8988T (cell line): ENCODE results near the gene POLR2J.
"Not testable (repeated sequence)": the region's sequence is repeated elsewhere in the genome, so short reads cannot be mapped to it uniquely, and the experiment has no call there.

Experiments
- DNase-seq: peaks from one replicate; pipeline ENCODE4 v3.0.0; 2011

Gene POLR2J

DNA sequence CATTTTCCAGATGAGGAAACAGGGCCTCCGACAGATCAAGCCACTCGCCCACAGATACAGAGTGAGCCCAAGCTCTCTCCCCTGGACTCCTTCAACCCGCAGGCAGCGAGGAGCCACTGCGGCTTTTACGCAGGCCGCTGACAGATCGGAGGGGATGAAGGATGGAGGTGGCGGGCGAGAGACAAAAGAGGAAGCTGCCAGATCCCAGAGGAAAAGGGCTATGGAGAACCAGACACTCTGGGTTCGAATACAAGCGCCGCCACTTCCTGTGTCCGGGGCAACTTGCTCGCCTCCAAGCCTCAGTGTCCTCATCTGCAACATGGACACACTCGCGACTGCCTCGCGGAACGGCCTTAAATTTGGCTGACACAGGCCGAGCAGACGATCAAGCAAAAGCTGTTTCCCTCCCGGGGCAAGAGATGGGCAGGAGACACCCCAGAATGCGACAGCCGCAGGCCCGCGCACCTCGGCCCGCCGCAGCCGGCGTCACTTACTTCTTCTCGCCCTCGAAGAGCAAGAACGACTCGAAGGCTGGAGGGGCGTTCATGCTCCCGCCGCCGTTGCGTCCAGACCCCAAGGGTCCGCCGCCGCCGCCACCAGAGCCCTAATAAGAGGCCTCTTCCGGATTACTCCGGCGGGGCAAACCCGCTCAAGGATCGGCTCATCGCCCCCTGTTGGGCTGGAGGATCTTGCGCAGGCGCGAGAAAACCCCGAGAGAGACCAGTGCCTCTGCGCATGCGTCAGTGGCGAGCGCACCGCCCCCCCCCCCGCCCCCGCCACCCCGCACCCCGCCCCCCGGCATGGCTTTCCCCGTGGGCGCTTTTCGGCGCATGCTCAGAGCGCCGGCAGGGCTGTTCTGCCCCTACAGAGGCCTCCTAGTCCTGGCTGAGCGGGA is at the start of gene POLR2J:
Gene POLR2J, minus strand, starts transcription at position 609 of the 895 bp plus-strand sequence. Its CDS starts 62 bp downstream, at position 547.
- not testable (repeated sequence) for DNase-seq

DNA sequence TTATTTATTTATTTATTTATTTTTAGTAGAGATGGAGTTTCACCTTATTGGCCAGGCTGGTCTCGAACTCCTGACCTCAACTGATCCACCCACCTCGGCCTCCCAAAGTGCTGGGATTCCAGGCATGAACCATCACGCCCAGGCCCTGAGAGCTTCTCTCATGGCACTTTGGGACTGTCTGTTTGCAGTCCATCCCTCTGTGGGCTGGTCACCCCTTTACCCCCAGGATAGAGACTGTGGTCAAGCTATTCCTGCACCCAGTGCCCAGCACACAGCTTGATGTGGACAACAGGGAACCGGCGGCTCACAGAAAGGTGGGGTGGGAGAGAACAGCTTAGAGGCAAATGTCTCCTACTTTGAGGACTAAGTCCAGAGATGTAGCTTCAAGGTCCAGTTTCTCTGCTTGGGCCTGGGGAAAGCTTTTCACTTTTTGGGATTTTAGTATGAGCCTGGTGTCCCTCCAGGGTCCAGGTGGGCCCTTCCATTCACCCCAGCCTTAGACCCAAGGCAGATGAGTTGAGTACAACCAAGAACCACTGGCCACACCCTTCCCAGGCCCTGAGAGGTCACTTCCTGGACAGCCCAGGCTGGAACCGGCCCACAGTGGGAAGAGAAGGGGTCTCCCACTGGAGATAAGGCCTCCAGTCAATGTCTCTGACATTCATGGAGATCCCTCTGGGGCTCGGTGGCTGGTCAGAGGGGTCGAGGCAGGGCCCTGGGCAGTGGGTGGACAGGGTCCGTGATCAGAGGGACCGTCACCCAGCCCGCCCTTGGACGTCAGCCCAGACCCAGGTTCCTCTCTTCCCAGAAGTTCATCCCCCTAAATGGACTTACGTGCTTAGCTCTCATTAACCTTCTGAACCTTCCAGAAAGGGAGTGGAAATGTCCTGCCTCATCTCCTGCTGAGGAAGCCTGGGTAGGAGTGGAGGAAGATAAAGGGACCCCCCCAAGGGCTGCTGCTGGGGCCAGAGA is 49.4 kb upstream of the POLR2J start:
- DNase-seq = not testable (repeated sequence)

DNA sequence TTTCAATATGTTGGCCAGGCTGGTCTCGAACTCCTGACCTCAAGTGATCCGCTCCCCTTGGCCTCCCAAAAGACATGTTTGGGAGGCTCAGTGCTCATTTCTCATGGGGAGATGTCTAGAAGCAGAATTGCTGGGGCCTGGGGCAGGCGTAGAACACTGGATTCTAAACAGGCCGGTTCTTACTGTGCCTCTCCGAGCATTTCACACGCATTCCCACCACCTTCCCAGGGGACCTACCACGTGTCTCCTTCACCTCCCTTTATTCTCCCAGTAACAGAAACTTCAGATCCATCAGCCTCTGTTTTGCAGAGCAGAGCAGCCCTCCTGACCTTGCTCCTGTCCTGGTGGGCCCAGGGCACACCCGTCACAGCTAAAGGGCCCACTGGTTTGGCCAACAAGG is 48.5 kb upstream of the POLR2J start:
- not testable (repeated sequence) for DNase-seq

DNA sequence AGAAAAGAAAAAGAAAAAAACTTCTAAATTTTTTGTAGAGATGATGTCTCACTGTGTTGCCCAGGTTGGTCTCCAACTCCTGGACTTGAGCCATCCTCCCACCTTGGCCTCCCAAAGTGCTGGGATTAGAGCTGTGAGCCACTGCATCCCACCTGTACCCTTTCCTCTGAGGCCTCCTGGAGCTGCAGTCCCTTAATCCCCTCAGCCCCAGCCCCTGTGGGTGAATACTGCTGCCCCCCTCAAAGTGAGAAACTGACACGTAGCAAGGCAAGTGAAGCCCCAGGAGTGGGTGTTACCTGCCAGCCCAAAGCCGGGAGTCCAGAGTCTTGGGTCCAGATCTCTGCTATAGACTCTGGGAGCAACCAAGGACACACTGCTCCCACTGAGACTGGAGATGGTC is 46.1 kb upstream of the POLR2J start:
- not testable (repeated sequence) for DNase-seq

DNA sequence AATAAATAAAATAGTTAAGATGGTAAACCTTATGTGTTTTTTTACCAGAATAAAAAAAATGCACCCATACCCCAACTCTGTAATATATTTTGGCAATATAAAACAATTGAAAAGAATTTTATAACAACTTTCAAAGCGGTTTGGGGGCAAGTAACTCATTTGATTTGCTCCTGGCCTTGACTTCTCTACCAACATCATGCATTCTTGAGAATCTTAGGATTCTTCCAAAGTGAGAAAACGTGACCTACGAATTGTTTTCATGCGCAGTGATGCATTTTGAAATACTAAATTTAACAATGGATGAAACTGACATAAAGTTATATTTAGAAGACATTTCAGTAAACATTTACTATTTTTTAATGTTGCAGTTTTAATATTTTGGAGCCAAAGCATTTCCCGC is 42.1 kb upstream of the POLR2J start:
- DNase-seq = not testable (repeated sequence)

DNA sequence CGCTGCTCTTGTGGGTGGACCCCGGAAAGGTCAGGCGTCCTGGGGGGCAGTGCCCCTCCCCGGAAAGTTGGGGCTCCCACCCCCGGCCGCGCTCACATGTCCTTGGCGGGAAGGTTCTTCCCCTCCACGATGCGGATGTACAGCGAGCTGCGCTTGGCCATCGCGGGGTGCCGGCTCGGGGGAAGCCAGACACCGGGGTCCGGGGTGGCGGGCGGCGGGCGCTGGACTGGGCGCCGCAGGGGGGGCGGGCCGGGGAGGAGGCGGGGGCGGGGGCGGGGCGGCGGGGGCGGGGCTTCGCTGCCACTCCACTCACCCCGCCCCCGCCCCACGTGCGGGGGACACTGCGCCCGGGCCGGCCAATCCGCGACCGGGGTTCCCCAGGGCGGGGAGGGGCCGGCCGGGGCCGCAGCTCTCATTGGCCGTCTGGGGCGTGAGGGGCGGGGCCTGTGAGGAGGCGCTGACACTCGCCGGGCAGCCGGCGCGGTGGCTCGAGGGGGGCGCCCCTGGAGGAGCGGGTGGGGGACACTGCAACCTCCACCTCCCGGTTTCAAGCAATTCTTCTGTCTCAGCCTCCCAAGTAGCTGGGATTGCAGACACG is 38.9 kb upstream of the POLR2J start, which contains the start of gene RASA4B:
Gene RASA4B, minus strand, starts transcription at position 228 of the 598 bp plus-strand sequence. Its CDS starts 67 bp downstream, at position 161.
- DNase-seq = not testable (repeated sequence)

DNA sequence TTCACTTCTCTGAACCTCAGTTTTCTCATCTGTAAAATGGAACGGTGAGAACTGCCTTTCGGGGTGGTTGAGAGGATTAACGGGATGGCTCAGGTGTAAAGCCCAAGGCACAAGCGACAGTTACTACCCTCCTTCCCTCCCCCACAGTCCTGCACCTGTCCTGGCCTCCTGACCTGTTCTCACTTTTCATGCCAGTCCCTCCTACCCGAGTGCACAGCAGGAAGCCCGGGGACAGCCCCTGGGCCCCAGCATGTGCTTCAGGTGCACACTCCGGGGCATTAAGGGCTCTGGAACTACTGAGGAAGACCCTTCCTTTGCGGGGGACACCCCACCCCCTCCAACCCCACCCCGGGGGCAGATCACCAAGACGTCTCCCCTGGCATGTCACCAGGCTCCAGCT is 38.2 kb upstream of the POLR2J start:
- DNase-seq = not testable (repeated sequence)

DNA sequence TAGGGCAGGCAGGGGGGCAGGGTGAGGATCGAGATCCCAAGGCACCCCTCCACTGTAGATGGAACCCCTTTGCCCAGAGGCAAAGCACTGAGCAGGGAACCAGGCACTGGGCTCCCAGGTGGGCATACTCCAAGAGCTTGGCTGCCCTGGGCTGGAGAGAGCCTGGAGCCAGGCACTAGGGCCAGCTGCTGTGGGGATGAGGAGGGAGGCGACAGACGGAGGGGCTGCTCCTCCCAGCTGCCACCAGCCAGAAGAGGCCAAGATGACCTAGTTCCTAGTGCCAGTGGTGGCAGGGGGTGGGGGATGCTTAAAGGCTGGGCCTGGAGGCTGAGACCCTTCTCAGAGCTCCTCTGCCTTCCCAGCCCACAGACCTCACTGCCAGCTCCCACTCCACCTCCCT is 37.2 kb upstream of the POLR2J start:
- not testable (repeated sequence) for DNase-seq

DNA sequence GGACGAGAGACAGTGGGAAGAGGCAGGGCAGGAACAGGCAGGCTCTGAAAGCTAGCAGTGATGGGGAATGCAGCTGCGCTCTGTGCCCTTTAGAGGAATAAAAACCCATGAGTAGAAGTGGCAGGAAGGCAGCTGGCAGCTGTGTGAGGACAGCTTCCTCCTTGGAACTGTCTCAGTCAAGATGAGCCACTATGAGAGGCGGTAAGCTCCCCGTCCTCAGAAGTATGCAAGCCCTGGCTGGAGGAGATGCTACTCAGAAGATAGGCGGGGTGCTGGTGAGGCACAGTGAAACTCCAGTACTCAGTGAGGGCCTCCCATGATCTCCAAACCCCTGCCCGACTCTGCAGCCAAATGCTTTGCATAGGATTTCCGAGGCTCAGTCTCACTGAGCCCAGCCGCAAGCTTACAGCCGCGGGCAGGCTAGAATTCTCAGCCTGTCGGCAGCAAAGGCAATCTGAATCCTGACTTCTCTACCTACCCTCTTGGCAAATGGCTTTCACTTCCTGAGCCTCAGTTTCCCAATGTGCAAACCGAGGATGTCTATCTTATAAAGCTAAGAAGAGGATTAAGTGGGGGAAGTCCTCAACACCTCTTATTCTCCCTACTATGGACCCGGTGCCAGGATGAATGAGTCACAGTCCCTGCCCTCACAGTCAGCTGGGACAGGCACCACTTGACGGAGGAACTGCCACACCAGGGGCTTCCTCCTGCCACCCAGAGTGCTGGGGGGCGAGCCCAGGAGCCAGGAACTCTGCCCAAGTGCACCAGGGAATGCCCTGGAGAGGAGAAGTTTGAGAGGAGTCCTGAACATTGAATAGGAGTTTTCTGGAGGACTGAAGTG is 36.4 kb upstream of the POLR2J start:
- DNase-seq = not testable (repeated sequence)

DNA sequence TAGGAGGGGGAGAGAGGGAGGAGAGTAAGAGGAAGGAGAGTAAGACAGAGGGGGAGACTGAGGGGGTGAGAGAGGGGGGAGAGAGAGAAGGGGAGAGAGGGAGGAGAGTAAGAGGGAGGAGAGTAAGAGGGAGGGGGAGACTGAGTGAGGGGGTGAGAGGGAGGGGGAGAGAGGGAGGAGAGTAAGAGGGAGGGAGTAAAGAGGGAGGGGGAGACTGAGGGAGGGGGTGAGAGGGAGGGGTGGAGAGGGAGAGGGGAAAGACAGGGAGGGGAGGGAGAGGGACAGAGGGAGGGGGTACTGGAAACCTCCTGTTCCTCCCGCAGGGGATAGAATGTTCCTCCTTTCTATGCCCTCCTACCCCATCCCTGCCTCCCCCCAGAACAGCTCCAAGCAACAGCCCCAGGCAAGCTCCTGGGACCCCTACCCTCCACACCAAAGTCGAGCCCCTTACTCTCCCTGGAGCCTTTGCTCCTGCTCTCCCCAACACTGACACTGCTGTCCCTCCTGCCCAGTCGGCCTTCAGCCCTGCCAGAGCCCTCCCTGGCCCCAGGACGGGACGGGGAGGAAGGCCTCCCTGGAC is 34.0 kb upstream of the POLR2J start:
- DNase-seq = not testable (repeated sequence)

DNA sequence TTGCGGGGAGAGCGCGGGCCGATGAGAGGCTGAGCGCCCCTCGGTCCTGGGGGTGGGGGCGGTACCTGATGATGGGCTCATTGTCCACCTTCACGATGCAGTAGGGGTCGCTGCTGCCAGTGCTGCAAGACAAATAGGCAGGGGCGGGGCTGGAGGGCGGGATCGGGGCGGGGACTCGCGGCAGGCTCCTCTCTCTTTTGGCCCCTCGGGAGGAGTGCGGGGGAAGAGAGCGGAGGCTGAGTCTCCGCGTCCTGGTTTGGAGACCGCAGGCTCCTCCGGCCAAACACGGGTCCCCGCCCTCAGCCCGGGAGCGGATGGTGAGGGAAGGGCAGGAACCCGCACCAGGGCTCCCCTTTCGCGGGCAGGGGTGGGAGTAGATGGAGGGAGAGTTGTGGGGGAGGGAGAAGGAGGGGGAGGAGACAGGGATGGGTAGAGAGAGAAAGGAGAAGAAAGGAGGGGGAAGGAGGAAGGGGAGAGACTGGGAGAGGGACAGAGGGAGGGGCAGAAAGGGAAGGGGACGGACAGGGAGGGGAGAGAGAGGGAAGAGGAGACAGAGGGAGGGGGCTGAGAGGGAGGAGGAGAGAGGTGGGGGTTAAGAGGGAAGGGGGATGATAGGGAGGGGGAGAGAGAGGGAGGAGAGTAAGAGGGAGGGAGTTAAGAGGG is 33.3 kb upstream of the POLR2J start:
- not testable (repeated sequence) for DNase-seq

DNA sequence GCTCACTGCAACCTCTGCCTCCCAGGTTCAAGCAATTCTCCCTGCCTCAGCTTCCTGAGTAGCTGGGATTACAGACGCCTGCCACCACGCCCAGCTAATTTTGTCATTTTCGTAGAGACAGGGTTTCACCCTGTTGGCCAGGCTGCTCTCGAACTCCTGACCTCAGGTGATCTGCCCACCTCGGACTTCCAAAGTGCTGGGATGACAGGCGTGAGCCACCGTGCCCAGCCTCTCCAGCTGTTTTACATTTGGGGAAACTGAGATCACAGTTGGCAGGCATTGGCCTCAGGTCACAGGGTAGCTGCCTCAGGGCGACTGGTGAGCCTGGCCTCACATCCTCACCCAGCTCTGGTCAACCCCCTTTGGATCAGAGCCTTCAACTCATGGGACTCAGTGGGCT is 31.9 kb upstream of the POLR2J start:
- DNase-seq = not testable (repeated sequence)

DNA sequence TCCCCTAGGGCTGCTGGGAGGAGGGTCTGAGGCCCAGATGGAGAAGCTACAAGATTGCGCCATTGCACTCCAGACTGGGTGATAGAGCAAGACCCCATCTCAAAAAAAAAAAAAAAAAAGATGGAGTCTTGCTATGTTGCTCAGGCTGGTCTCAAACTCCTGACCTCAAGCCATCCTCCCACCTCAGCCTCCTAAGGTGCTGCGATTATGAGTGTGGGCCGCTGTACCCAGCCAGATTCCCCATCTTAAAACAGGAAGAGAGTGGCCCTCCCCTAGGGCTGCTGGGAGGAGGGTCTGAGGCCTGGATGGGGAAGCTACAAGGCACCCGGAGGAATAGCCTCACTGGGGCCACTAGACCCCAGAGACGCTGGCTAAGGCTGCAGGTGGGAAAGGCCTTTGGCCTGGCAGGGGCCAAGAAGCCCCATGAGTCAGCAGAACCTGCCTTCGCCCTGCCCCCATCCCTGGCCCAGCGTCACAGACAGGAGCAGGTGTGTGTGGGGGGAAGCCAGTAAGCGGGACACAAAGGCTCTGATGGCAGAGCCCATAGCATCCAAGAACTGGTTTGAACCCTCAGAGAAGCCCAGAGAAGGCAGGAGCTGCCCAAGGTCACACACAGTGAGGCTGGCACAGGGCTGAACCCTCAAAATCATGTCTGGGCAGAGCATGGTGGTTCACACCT is 28.8 kb upstream of the POLR2J start:
- DNase-seq = not testable (repeated sequence)

DNA sequence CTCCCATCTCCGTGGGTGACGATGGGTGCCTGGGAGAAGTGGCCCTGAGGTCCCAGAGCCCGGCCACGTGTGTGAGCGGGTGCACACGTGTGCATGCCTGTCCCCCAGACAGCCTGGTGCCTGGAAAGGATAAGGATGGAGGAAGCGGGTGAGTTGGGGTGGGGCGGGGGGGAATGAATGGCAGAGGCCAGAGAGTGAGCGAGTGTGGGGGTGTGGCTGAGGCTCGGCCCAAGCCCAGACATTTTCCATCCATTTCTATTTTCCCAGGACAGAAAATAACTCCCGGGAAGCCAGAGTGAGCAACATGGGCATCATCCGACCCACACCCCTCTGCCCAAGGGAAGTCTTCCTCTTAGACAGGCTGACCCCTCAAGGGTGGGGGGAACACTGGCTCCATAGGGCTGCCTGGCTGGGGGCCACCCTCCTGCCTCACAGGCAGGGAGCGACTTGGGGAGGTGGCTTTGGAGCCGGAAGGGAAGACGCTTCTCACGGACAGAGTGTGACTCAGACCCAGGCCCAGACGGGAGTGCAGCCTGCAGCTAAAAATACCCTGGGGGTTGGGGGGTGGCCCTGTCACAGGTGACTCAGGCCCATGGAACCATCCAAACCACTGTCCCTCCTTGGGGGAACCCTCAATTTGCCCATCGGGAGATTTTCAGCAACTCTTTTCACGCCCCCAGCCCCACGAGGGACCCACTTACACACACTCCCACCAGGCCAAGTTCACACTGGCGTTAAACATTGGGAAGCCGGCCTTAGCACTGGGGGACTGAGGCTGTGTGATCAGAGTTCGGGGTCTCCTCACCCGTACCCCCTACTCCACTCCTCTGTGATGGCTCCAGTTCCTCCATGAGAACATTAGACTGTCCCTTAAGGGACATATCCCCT is 26.8 kb upstream of the POLR2J start:
- not testable (repeated sequence) for DNase-seq

DNA sequence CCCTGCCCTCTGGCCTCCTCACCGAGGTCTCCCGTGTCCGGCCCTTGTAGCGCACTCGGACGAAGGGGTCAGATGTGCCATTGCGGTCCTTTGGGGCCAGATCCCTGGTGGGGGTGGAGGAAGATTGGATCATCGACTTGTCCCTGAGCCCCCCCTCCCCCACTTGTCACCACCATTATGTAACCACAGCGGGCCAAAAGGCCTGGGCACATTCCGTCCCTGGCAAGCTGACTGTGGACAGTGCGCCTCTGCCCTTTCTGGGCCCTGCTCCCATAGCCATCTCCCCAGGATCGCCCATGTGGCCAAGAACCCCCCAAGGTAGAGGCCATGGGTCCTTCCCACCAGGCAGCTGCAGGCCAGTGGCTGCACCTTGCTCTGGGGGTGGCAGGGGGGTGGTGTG is 24.4 kb upstream of the POLR2J start:
- DNase-seq = not testable (repeated sequence)

DNA sequence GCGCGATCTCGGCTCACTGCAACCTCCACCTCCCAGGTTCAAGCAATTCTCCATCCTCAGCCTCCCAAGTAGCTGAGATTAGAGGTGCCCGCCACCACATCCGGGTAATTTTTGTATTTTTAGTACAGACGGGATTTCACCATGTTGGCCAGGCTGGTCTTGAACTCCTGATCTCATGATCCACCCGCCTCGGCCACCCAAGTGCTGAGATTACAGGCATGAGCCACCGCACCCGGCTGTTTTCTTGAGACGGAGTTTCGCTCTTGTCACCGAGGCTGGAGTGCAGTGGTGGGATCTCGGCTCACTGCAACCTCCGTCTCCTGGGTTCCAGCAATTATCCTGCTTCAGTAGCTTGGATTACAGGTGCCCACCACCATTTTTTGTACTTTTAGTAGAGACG is 19.6 kb upstream of the POLR2J start:
- DNase-seq = not testable (repeated sequence)

DNA sequence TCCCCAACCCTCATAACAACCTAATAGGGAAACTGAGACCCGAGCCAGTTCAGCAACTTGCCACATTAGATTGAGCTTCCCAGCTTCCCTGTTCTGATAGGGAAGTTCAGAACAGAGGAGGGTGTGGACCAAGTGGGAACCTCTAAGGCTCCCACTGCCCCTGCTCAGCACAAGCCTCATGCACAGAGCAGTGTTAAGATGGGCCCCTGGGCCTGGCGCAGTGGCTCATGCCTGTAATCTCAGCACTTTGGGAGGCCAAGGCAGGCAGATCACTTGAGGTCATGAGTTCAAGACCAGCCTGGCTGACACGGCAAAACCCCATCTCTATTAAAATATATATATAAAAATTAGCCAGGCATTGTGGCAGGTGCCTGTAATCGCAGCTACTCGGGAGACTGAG is 18.6 kb upstream of the POLR2J start:
- not testable (repeated sequence) for DNase-seq

DNA sequence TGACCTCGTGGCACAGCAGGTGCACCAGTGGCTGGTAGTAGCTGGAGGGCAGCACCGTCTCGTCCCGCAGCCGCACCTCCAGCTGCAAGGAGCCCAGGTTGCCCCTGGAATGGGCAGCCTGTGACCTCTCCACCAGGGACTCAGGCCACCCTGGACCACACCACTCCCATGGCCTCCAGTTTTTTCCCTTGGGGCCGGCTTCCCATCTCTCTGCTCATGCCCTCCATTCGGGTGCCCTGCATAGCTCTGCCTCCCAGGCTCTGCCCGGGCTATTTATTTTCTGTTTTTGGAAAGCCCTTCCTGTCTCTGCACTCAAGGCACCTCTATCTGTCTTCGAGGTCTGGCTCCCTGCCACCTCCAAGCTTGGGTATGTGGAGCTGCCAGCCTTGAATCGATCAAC is 18.1 kb upstream of the POLR2J start:
- not testable (repeated sequence) for DNase-seq
